ENCODE data around the gene THEMIS.

- TF ChIP-seq CTCF (IDR thresholded peaks at IDR 0.05) (no peak), EZH2 (IDR thresholded peaks at IDR 0.05) (no peak)
Measured at GRCh38 chr6:127866766-127867165, 34.1 kb downstream of the THEMIS start.
